ENCODE measurements around the gene CDC25B.

DNA sequence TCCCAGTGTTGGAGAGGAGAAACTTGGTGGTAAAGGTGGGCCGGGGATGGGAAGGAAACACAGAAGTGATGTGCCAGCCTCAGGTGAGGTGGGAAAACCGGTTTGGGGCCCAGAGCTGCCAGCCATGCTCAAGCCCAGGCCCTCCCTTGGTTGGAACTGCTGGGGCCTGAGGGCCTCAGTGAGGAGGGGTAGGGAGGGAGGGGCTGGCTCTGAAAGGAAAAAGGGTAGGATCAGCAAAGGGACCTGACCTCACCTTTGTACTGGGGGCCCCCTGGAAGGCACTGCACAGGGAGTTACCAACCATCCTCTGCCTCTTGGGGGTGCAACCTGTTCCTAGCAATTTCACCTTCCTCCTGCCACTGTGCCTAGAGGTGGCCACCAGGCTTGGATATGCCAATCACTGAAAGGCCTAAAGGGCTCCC is 13.0 kb upstream of the CDC25B start:
- TF ChIP-seq, protein P1, sequence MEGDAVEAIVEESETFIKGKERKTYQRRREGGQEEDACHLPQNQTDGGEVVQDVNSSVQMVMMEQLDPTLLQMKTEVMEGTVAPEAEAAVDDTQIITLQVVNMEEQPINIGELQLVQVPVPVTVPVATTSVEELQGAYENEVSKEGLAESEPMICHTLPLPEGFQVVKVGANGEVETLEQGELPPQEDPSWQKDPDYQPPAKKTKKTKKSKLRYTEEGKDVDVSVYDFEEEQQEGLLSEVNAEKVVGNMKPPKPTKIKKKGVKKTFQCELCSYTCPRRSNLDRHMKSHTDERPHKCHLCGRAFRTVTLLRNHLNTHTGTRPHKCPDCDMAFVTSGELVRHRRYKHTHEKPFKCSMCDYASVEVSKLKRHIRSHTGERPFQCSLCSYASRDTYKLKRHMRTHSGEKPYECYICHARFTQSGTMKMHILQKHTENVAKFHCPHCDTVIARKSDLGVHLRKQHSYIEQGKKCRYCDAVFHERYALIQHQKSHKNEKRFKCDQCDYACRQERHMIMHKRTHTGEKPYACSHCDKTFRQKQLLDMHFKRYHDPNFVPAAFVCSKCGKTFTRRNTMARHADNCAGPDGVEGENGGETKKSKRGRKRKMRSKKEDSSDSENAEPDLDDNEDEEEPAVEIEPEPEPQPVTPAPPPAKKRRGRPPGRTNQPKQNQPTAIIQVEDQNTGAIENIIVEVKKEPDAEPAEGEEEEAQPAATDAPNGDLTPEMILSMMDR (IDR thresholded peaks at IDR 0.05), result no peak
- no peak for TF ChIP-seq POLR2A (IDR thresholded peaks at IDR 0.05)
